Psoas muscle (tissue), 8 donors: Measurements from ENCODE around the gene ACBD7. TPM values are rescaled to one million over a fixed set of nuclear protein-coding genes. Genes with fewer than 3 reads are reported as not detected.

ENCODE experiments used
- ATAC-seq, 4 donors: fragments of 200-7000 bp; cut with Tn5 transposase; one replicate each; pipeline ENCODE4 v1.9.1; 2020; ENCODE audit warnings: moderate library complexity in 3 of 4, mild to moderate bottlenecking in 2 of 4
- DNase-seq, 2 donors: peaks; one replicate each; pipeline ENCODE4 v3.0.0-alpha.2; 2020
- H3K27ac ChIP-seq: fragments of 200-600 bp; one replicate; pipeline ENCODE4 v1.8.0; 2022
- H3K27me3 ChIP-seq, 3 donors: fragments of 200-600 bp in 1 of 3; one replicate each; pipeline versions ENCODE4 v1.6.1 to v1.8.0; 2013 to 2022; ENCODE audit warnings: low read length in 2 of 3, mild to moderate bottlenecking in 2 of 3, moderate library complexity in 1 of 3; ENCODE audit not compliant: insufficient read depth in 3 of 3
- H3K36me3 ChIP-seq, 2 donors: fragments of 200-600 bp in 1 of 2; one replicate each; pipeline versions ENCODE4 v1.6.1 to v1.8.0; 2013 to 2022; ENCODE audit warnings: low read depth in 1 of 2, mild to moderate bottlenecking in 1 of 2, moderate library complexity in 1 of 2; ENCODE audit not compliant: insufficient read depth in 1 of 2
- H3K4me1 ChIP-seq: fragments of 200-600 bp; one replicate; pipeline ENCODE4 v1.8.0; 2022
- H3K4me3 ChIP-seq: fragments of 200-600 bp; one replicate; pipeline ENCODE4 v1.8.0; 2022; ENCODE audit warnings: mild to moderate bottlenecking
- H3K9me3 ChIP-seq: fragments of 200-600 bp; one replicate; pipeline ENCODE4 v1.8.0; 2022
- CTCF ChIP-seq: fragments of 200-600 bp; IDR thresholded peaks from one replicate; pipeline ENCODE4 v1.8.0; 2022; ENCODE audit warnings: antibody characterized with exemption
- WGBS, 3 donors: extraction: QIAGEN DNeasy Blood & Tissue Kit; methylation state at CpG; one replicate each; pipeline versions ENCODE4 v1.1.6 to v1.1.7; 2013; 5-methylcytosine and 5-hydroxymethylcytosine counted together
- intact Hi-C, 2 donors: fragments of 100-400 bp; cut with DNase I; formaldehyde crosslinking; loops; one replicate each; pipeline versions ENCODE4 v1.11.0 to v1.14.2; 2022
- polyA plus RNA-seq, 3 donors: library from polyadenylated mRNA; stranded (reverse); fragments of 200-250 nt; gene quantifications; one replicate each; pipeline ENCODE4 v1.2.3, GENCODE V29; 2013
- total RNA-seq, 4 donors: library from RNA; stranded (reverse); fragmentation: NEBNext Ultra II Directional in 2 of 4; extraction: Animal tissue kit (Norgen Biotek cat#: 25700) in 2 of 4; gene quantifications; one replicate each; pipeline versions ENCODE4 v1.2.1 to v1.2.4, GENCODE V29; 2021 to 2023
- donor health status: healthy with polysubstance abuse.
- donor health status: DM: no; HTN: no; CAD: no; lungs with moderate emphysema.
- donor health status: Bipolar disorder and iron deficiency.
- donor health status: healthy.
- donor health status: DM: yes; HTN: yes; CAD: no.
- donor health status: DM: no; HTN: no; CAD: no.
- donor health status: DM: no; HTN: no; CAD: no.
- donor health status: DM: yes; HTN: yes; CAD: no.

Gene ACBD7
- total and polyA plus RNA-seq, 7 donors = 0.06 TPM; not detected in 6

- Histone ChIP-seq H3K27ac (no peak overlapping the region), H3K36me3 (no peaks in the 10 kb centered on the region), H3K27me3 (no peaks in the 10 kb centered on the region), H3K4me3 (no peak overlapping the region), H3K4me1 (no peaks in the 10 kb centered on the region), H3K9me3 (no peaks in the 10 kb centered on the region)
- intact Hi-C loops = no loop called here
- ATAC-seq (no peak), DNase-seq (no peak)
- no peak for TF ChIP-seq CTCF
- 65 to 73% (median 72%) methylated on average over 5 of the region's 5 CpGs for WGBS, 3 donors
Observed at GRCh38 chr10:15046626-15047025, 42.0 kb downstream of the ACBD7 start.

DNA sequence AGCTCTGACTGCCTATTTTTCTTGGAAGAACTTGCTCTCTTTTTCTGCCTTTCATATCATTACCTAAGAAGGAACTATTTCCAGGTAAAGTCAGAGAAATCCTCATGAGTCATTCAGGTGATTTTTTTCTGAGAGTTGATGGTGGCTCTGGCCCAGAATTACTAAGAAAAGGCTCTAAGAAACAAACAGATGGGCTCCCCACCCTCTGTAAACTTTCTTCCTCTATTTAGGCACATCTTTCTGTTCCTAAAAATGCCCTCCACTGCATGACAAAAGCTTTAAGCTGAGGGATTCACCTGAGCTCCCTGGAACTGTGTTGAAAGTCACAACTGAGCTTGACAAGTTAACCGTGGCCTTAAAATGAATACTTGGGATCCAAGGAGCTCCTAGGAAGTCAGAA, 43.2 kb downstream of the ACBD7 start:
- no peaks in the 10 kb centered on the region for H3K9me3 ChIP-seq
- intact Hi-C loops = no loop called here
- no peak overlapping the region for H3K27ac ChIP-seq
- WGBS, 3 donors = 74 to 81% (median 75%) methylated on average over 1 of the region's 1 CpG
- H3K4me3 ChIP-seq = no peak overlapping the region
- H3K27me3 ChIP-seq = no peaks in the 10 kb centered on the region
- DNase-seq = no peak
- no peak for TF ChIP-seq CTCF
- H3K4me1 ChIP-seq = no peaks in the 10 kb centered on the region
- no peaks in the 10 kb centered on the region for H3K36me3 ChIP-seq
- ATAC-seq = no peak

DNA sequence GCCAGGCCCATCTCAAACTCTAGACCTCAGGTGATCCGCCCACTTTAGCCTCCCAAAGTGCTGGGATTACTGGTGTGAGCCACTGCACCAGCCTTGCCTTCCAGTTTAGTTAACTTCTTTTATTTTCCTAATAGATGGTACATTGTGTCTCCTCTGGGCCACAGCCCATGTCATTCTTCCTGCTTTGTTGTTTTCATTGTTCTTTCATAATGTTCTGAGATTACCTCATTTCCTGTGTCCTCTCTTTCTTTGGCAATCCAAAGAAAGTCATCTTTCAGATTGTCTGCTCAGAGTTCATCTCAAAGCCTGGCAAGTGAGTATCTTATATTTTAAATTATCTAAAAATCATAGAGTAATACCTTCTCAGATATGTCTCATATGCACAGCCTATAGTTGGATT, 44.9 kb downstream of the ACBD7 start, which contains the start of gene OLAH:
TSS of gene OLAH (plus strand) at position 270 of the 400 bp plus-strand sequence. CDS start 3,346 bp downstream, outside the sequence.
- DNase-seq (no peak), ATAC-seq (no peak)
- Histone ChIP-seq H3K36me3 (no peaks in the 10 kb centered on the region), H3K9me3 (no peaks in the 10 kb centered on the region), H3K4me3 (no peak within 1 kb of the TSS), H3K27ac (no peak within 1 kb of the TSS), H3K27me3 (no peaks in the 10 kb centered on the region), H3K4me1 (no peaks in the 10 kb centered on the region)
- TF ChIP-seq CTCF = no peak
- whole genome bisulfite sequencing, 3 donors = 78 to 93% (median 89%) methylated on average over 1 of the region's 1 CpG
- intact Hi-C loops = no loop called here

DNA sequence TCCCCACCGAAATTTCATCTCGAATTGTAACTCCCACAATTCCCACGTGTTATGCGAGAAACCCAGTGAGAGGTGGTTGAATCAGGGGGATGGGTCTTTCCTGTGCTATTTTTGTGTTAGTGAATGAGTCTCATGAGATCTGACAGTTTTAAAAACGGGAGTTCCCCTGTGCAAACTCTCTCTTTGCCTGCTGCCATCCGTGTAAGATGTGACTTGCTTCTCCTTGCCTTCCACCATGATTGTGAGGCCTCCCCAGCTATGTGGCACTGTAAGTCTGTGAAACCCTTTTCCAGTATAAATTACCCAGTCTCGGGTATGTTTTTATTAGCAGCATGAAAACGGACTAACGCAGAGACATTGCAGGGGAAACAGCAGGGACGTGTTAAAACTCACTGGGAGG, 50.2 kb downstream of the ACBD7 start:
- Histone ChIP-seq H3K27ac (no peak overlapping the region), H3K9me3 (no peaks in the 10 kb centered on the region), H3K4me1 (no peaks in the 10 kb centered on the region), H3K27me3 (no peaks in the 10 kb centered on the region), H3K36me3 (no peaks in the 10 kb centered on the region), H3K4me3 (no peak overlapping the region)
- ATAC-seq (no peak), DNase-seq (no peak)
- TF ChIP-seq CTCF = no peak
- intact Hi-C loops = no loop called here
- 71 to 80% (median 79%) methylated on average over 10 of the region's 10 CpGs for WGBS, 3 donors

GRCh38 chr10:15037691-15038090, 50.9 kb downstream of the ACBD7 start:
- ATAC-seq = no peak
- intact Hi-C loops = no loop called here
- no peaks in the 10 kb centered on the region for H3K27me3 ChIP-seq
- 53 to 68% (median 58%) methylated on average over 4 of the region's 4 CpGs for WGBS, 3 donors
- no peak for TF ChIP-seq CTCF
- DNase-seq = no peak
- H3K9me3 ChIP-seq = no peaks in the 10 kb centered on the region
- no peaks in the 10 kb centered on the region for H3K4me1 ChIP-seq
- H3K4me3 ChIP-seq = no peak overlapping the region
- H3K27ac ChIP-seq = no peak overlapping the region
- H3K36me3 ChIP-seq = no peaks in the 10 kb centered on the region
